Stimulated activated CD4-positive, alpha-beta T cell treated with anti-CD3 and anti-CD28 coated beads, Interleukin-2, amount 100 ng/mL, for 24 hours (primary cell): ENCODE data around the gene CCDC86.
A peak's percentile ranks its signal among the peaks of the same experiment; 100 is the strongest.

Experiments
- DNase-seq, 2 donors: peaks; one replicate each; pipeline ENCODE4 v3.0.0-alpha.2; 2020

Gene CCDC86

GRCh38 chr11:60899046-60899936 lies 57.4 kb downstream of the CCDC86 start:
- DNase-seq: peak in 1 of 2 donors; percentile 41

- DNase-seq: no peak
Observed at GRCh38 chr11:60899977-60900376, 58.1 kb downstream of the CCDC86 start.
